ENCODE results near the gene HOOK2. TPM values are rescaled to one million over a fixed set of nuclear protein-coding genes. Genes with fewer than 3 reads are reported as not detected.

HOOK2 gene
- total and polyA plus RNA-seq, 2 of the 4 experiments (the other 2 are of a cell fraction), result 7.5 to 21.6 TPM

- no peak for TF ChIP-seq CHD1 (IDR thresholded peaks at IDR 0.05; ENCODE audit: low read depth, low read length)
- peak; percentile 99 for TF ChIP-seq MXI1 (IDR thresholded peaks at IDR 0.05; ENCODE audit: borderline replicate concordance, low read depth, low read length)
- no peak for TF ChIP-seq CEBPB (IDR thresholded peaks at IDR 0.05; ENCODE audit: low read depth, low read length)
Observed at GRCh38 chr19:12723641-12724426, 51.5 kb downstream of the HOOK2 start, which contains the start of gene TNPO2 (continued).

DNA sequence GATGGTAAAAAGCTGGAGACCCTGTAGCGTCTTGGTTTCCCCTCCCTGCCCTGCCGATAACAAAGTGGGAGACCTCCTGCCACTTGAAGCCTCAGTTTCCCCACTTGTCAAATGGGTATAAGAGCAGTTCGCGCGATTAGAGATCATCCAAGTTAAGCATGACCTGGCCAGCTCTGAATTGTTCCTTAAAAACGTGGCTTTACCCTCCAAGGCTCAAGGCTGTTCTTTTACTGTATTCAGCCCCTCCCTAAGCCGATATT lies 52.0 kb downstream of the HOOK2 start:
- Histone ChIP-seq H3K56ac (ENCODE audit: extremely low read depth, insufficient read depth, low read length) (peak overlapping the region; percentile 91), H3K4ac (ENCODE audit: low read depth, low read length) (peak overlapping the region; percentile 85), H3K9me1 (ENCODE audit: insufficient read depth, low read length) (peaks cover 10% of the 10 kb centered on the region; the same call in 1 of the 2 replicates), H2BK120ac (ENCODE audit: low read depth, low read length) (peak overlapping the region; percentile 35), H2BK15ac (ENCODE audit: low read depth, low read length) (peak overlapping the region; percentile 10; the same call in 1 of the 3 replicates), H3K18ac (ENCODE audit: low read depth, low read length) (no peak overlapping the region), H3K4me2 (ENCODE audit: low read depth, low read length) (peak overlapping the region; percentile 88), H3K14ac (replicated peaks; ENCODE audit: low read depth, low read length) (peak overlapping the region; percentile 79), H4K20me1 (ENCODE audit: insufficient read depth, low read length) (0 out of 2 replicates have a peak, but pooled peaks cover 8% of the 10 kb centered on the region), H3K27ac (ENCODE audit: insufficient read depth, low read length) (peak overlapping the region; percentile 68), H2BK5ac (ENCODE audit: low read depth, low read length, poor library complexity, severe bottlenecking) (peak overlapping the region; percentile 68), H4K8ac (ENCODE audit: low read depth in 2 of 2, low read length in 2 of 2) (peak overlapping the region; percentile 83 to 95), H2AK9ac (replicated peaks; ENCODE audit: low read depth, low read length, poor library complexity) (peak overlapping the region; percentile 99), H3K23ac (ENCODE audit: low read depth, low read length) (peak overlapping the region; percentile 95), H4K91ac (ENCODE audit: insufficient read depth, low read depth, low read length) (peak overlapping the region; percentile 75), H2AFZ (replicated peaks; ENCODE audit: low read length, poor library complexity) (peak overlapping the region; percentile 94), H2AK5ac (ENCODE audit: low read depth, low read length) (peak overlapping the region; percentile 80), H3K27me3 (ENCODE audit: control insufficient read depth, insufficient read depth, low read length) (no peaks in the 10 kb centered on the region), H3K79me1 (ENCODE audit: low read depth in 1 of 2, low read length in 2 of 2) (peaks cover 15 to 49% of the 10 kb centered on the region in 2 experiments; a peak in 3 of 4 replicates), H3K4me3 (ENCODE audit: insufficient read depth, low read depth, low read length) (peak overlapping the region; percentile 53), H4K5ac (ENCODE audit: low read depth, low read length) (peak overlapping the region; percentile 73), H2BK20ac (ENCODE audit: low read depth, low read length) (no peak overlapping the region), H3K9ac (ENCODE audit: low read depth, low read length) (peak overlapping the region; percentile 69), H3K4me1 (ENCODE audit: control insufficient read depth, insufficient read depth, low read length) (peaks cover 4% of the 10 kb centered on the region), H3K9me3 (ENCODE audit: control insufficient read depth, insufficient read depth, low read length) (no peaks in the 10 kb centered on the region), H3K36me3 (ENCODE audit: control insufficient read depth, insufficient read depth, low read length) (peaks cover 12% of the 10 kb centered on the region)
- in situ Hi-C loops (cut with MboI; ENCODE audit: low sequenced_read_pairs), result no loop called here
- ChIA-PET POLR2A (ENCODE audit: unreplicated experiment) (interaction anchor here (0.5 to 0.8 kb wide), 2 partner anchors 11 to 104 kb away, joined by 8 read pairs; partner anchors contain the start of gene TRIR), CTCF (interaction anchor here (0.6 to 2.2 kb wide), 4 partner anchors 10 to 1077 kb away, joined by 3 to 8 read pairs (median 5); partner anchors contain the start of gene TRIR)
- no TSS peak for BruUV-seq (replicated peaks)
- no peak for TF ChIP-seq RCOR1 (IDR thresholded peaks at IDR 0.05; ENCODE audit: insufficient replicate concordance, low read length)
- 0 out of 2 replicates have a peak, but pooled peaks have one; percentile 6 for TF ChIP-seq POLR2A (IDR thresholded peaks at IDR 0.05; ENCODE audit: low read depth, low read length)
- TF ChIP-seq CHD1 (IDR thresholded peaks at IDR 0.05; ENCODE audit: low read depth, low read length), result no peak
- WGBS, 2 experiments (ENCODE audit: extremely low coverage in 2 of 2, insufficient read length in 1 of 2), result 0% methylated on average over 3 of the region's 7 CpGs; no CpG with 5 or more reads in 1 of the 2 experiments
- DNase-seq (peak; percentile 12), ATAC-seq (ENCODE audit: low read depth) (no peak)
- intact Hi-C loops (cut with micrococcal nuclease), result no loop called here
- dilution Hi-C loops (cut with HindIII; ENCODE audit: low sequenced_read_pairs, unreplicated experiment), result no loop called here
